ENCODE measurements around the gene UTP15. TPM values are rescaled to one million over a fixed set of nuclear protein-coding genes. Genes with fewer than 3 reads are reported as not detected.

Gene UTP15
- total and polyA plus RNA-seq, 2 of the 4 experiments (the other 2 are of a cell fraction), result 11.4 to 28.0 TPM

DNA sequence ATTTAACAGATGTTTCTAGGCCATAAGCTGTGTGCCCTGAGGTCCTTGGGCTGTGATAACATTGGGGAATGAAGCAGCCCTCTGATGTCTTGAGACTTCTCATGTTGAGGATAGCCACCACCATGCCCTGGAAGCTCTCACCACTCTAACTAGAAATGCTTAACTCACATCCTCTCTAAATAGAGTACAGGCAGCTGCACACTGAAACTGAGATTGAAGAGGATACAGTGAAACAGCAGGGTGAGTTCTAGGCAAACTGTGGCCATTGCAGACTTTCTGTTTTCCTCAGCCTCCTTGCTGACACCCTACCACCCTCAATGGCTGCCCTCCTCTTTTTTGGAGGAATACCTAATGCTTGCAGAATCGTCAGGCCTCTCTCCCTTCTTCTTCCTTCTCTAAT is 22.4 kb downstream of the UTP15 start:
- no peaks in the 10 kb centered on the region for H3K36me3 ChIP-seq (ENCODE audit: control insufficient read depth, insufficient read depth, low read length)
- peaks cover 5% of the 10 kb centered on the region; the same call in 1 of the 2 replicates for H3K9me1 ChIP-seq (ENCODE audit: insufficient read depth, low read length)
- intact Hi-C loops (cut with micrococcal nuclease), result no loop called here
- ChIA-PET POLR2A (ENCODE audit: unreplicated experiment) (no interaction called here), CTCF (interaction anchor here (1.0 to 1.7 kb wide), 2 partner anchors 204 to 206 kb away, joined by 3 read pairs; no protein-coding TSS in a partner anchor)
- H3K27ac ChIP-seq (ENCODE audit: insufficient read depth, low read length), result no peak overlapping the region
- H4K20me1 ChIP-seq (ENCODE audit: insufficient read depth, low read length), result no peaks in the 10 kb centered on the region
- no peak overlapping the region; the same call in 1 of the 2 replicates for H3K4ac ChIP-seq (ENCODE audit: low read depth, low read length)
- H2AK5ac ChIP-seq (ENCODE audit: low read depth, low read length), result 0 out of 2 replicates have a peak overlapping the region, but pooled peaks have one; percentile 8
- no peak overlapping the region for H3K23ac ChIP-seq (ENCODE audit: low read depth, low read length)
- H2BK20ac ChIP-seq (ENCODE audit: low read depth, low read length), result no peak overlapping the region
- dilution Hi-C loops (cut with HindIII; ENCODE audit: low sequenced_read_pairs, unreplicated experiment), result loop anchor here (25.0 kb wide), 1 partner anchor 199 kb away; no protein-coding TSS in a partner anchor
- peaks cover 0 to 7% of the 10 kb centered on the region in 2 experiments; a peak in 1 of 4 replicates for H3K79me1 ChIP-seq (ENCODE audit: low read depth in 1 of 2, low read length in 2 of 2)
- in situ Hi-C loops (cut with MboI; ENCODE audit: low sequenced_read_pairs), result loop anchor here (5.0 kb wide), 1 partner anchor 204 kb away; no protein-coding TSS in a partner anchor
- no peaks in the 10 kb centered on the region for H3K4me1 ChIP-seq (ENCODE audit: control insufficient read depth, insufficient read depth, low read length)
- DNase-seq, result no peak
- no peak overlapping the region for H2AFZ ChIP-seq (replicated peaks; ENCODE audit: low read length, poor library complexity)
- H3K27me3 ChIP-seq (ENCODE audit: control insufficient read depth, insufficient read depth, low read length), result no peaks in the 10 kb centered on the region
- H3K9ac ChIP-seq (ENCODE audit: low read depth, low read length), result no peak overlapping the region
- no peak for ATAC-seq (ENCODE audit: low read depth)
- H3K14ac ChIP-seq (replicated peaks; ENCODE audit: low read depth, low read length), result peak overlapping the region; percentile 46; the same call in 1 of the 2 replicates
- no peak overlapping the region for H4K91ac ChIP-seq (ENCODE audit: insufficient read depth, low read depth, low read length)
- H3K4me3 ChIP-seq (ENCODE audit: insufficient read depth, low read depth, low read length), result no peak overlapping the region
- H2BK120ac ChIP-seq (ENCODE audit: low read depth, low read length), result no peak overlapping the region
- no peak overlapping the region for H3K4me2 ChIP-seq (ENCODE audit: low read depth, low read length)
- no peaks in the 10 kb centered on the region for H3K9me3 ChIP-seq (ENCODE audit: control insufficient read depth, insufficient read depth, low read length)
- no peak overlapping the region for H3K18ac ChIP-seq (ENCODE audit: low read depth, low read length)
- H3K56ac ChIP-seq (ENCODE audit: extremely low read depth, insufficient read depth, low read length), result no peak overlapping the region
- TF ChIP-seq, protein P1, sequence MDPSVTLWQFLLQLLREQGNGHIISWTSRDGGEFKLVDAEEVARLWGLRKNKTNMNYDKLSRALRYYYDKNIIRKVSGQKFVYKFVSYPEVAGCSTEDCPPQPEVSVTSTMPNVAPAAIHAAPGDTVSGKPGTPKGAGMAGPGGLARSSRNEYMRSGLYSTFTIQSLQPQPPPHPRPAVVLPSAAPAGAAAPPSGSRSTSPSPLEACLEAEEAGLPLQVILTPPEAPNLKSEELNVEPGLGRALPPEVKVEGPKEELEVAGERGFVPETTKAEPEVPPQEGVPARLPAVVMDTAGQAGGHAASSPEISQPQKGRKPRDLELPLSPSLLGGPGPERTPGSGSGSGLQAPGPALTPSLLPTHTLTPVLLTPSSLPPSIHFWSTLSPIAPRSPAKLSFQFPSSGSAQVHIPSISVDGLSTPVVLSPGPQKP (IDR thresholded peaks at IDR 0.05; ENCODE audit: borderline replicate concordance, low read depth, low read length), result no peak
- TF ChIP-seq CEBPB (IDR thresholded peaks at IDR 0.05; ENCODE audit: low read depth, low read length) (no peak), POLR2A (IDR thresholded peaks at IDR 0.05; ENCODE audit: low read depth, low read length) (no peak), MAFK (IDR thresholded peaks at IDR 0.05; ENCODE audit: low read depth, low read length) (no peak), MXI1 (IDR thresholded peaks at IDR 0.05; ENCODE audit: borderline replicate concordance, low read depth, low read length) (no peak), RFX5 (IDR thresholded peaks at IDR 0.05; ENCODE audit: low read depth, low read length) (no peak), RAD21 (IDR thresholded peaks at IDR 0.05; ENCODE audit: low read length) (no peak), BHLHE40 (IDR thresholded peaks at IDR 0.05; ENCODE audit: low read depth, low read length) (no peak), MAZ (IDR thresholded peaks at IDR 0.05; ENCODE audit: borderline replicate concordance, low read depth, low read length) (no peak), RCOR1 (IDR thresholded peaks at IDR 0.05; ENCODE audit: insufficient replicate concordance, low read length) (no peak)
- TF ChIP-seq, protein P2, sequence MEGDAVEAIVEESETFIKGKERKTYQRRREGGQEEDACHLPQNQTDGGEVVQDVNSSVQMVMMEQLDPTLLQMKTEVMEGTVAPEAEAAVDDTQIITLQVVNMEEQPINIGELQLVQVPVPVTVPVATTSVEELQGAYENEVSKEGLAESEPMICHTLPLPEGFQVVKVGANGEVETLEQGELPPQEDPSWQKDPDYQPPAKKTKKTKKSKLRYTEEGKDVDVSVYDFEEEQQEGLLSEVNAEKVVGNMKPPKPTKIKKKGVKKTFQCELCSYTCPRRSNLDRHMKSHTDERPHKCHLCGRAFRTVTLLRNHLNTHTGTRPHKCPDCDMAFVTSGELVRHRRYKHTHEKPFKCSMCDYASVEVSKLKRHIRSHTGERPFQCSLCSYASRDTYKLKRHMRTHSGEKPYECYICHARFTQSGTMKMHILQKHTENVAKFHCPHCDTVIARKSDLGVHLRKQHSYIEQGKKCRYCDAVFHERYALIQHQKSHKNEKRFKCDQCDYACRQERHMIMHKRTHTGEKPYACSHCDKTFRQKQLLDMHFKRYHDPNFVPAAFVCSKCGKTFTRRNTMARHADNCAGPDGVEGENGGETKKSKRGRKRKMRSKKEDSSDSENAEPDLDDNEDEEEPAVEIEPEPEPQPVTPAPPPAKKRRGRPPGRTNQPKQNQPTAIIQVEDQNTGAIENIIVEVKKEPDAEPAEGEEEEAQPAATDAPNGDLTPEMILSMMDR (conservative IDR thresholded peaks at IDR 0.05; ENCODE audit: low read depth, low read length), result no peak
- no TSS peak for BruUV-seq (replicated peaks)
- no peak overlapping the region for H2BK15ac ChIP-seq (ENCODE audit: low read depth, low read length)
- H2AK9ac ChIP-seq (replicated peaks; ENCODE audit: low read depth, low read length, poor library complexity), result no peak overlapping the region
- no CpG with 5 or more reads among the region's 1 CpG for WGBS, 2 experiments (ENCODE audit: extremely low coverage in 2 of 2, insufficient read length in 1 of 2)
- H4K8ac ChIP-seq (ENCODE audit: low read depth in 2 of 2, low read length in 2 of 2), result no peak overlapping the region
- no peak overlapping the region for H4K5ac ChIP-seq (ENCODE audit: low read depth, low read length)
- no peak overlapping the region for H2BK5ac ChIP-seq (ENCODE audit: low read depth, low read length, poor library complexity, severe bottlenecking)

Measured in IMR-90 (cell line).